Neural progenitor cell (in vitro differentiated cells): ENCODE results near the gene ETV6. TPM values are rescaled to one million over a fixed set of nuclear protein-coding genes. Genes with fewer than 3 reads are reported as not detected.

Source experiments
- DNase-seq: peaks from one replicate; pipeline ENCODE4 v3.0.0-alpha.2; 2016; ENCODE audit warnings: low spot score
- H2AFZ ChIP-seq: fragments of 200-600 bp; sonication (generic); replicated peaks from 2 replicates; pipeline ENCODE4 v1.6.1; 2016; ENCODE audit warnings: antibody characterized with exemption
- H3F3A ChIP-seq: fragments of 200-600 bp; sonication (generic); 2 replicates; pipeline ENCODE4 v1.6.1; 2016; ENCODE audit warnings: antibody characterized with exemption, low read depth
- H3K27ac ChIP-seq: fragments of 200-600 bp; sonication (generic); 2 replicates; pipeline ENCODE4 v1.5.1; 2016; ENCODE audit warnings: mild to moderate bottlenecking
- H3K27me3 ChIP-seq: fragments of 200-600 bp; sonication (generic); 2 replicates; pipeline ENCODE4 v1.6.1; 2016; ENCODE audit warnings: mild to moderate bottlenecking, moderate library complexity
- H3K36me3 ChIP-seq: fragments of 200-600 bp; sonication (generic); 2 replicates; pipeline ENCODE4 v1.5.1; 2016
- H3K4me1 ChIP-seq: fragments of 200-600 bp; sonication (generic); 2 replicates; pipeline ENCODE4 v1.6.1; 2016; ENCODE audit warnings: mixed run types
- H3K4me2 ChIP-seq: fragments of 200-600 bp; sonication (generic); 2 replicates; pipeline ENCODE4 v1.6.1; 2016
- H3K4me3 ChIP-seq: fragments of 200-600 bp; sonication (generic); 2 replicates; pipeline ENCODE4 v1.5.1; 2016
- H3K79me2 ChIP-seq: fragments of 200-600 bp; sonication (generic); 2 replicates; pipeline ENCODE4 v1.6.1; 2016; ENCODE audit warnings: low read depth
- H3K9ac ChIP-seq: fragments of 200-600 bp; sonication (generic); 2 replicates; pipeline ENCODE4 v1.6.1; 2016
- H3K9me3 ChIP-seq: fragments of 200-600 bp; sonication (generic); 2 replicates; pipeline ENCODE4 v1.5.1; 2016; ENCODE audit warnings: low read depth
- H4K20me1 ChIP-seq: fragments of 200-600 bp; sonication (generic); 2 replicates; pipeline ENCODE4 v1.6.1; 2016; ENCODE audit warnings: low read depth
- H3K27ac Mint-ChIP-seq: 3 replicates; pipeline ENCODE4 v1.8.0; 2021; ENCODE audit warnings: mixed read lengths
- H3K27me3 Mint-ChIP-seq: 2 replicates; pipeline ENCODE4 v1.8.0; 2022; ENCODE audit warnings: low read depth, mild to moderate bottlenecking, inconsistent platforms, moderate library complexity, mixed read lengths; ENCODE audit not compliant: insufficient read depth
- H3K36me3 Mint-ChIP-seq: 3 replicates; pipeline ENCODE4 v1.8.0; 2021; ENCODE audit warnings: mixed read lengths
- H3K4me1 Mint-ChIP-seq: 3 replicates; pipeline ENCODE4 v1.8.0; 2021; ENCODE audit warnings: mixed read lengths
- H3K4me3 Mint-ChIP-seq: 3 replicates; pipeline ENCODE4 v1.8.0; 2021; ENCODE audit warnings: mild to moderate bottlenecking, moderate library complexity, mixed read lengths
- H3K9me3 Mint-ChIP-seq: 3 replicates; pipeline ENCODE4 v1.8.0; 2020; ENCODE audit warnings: mixed read lengths
- EZH2 ChIP-seq: fragments of 200-600 bp; sonication (generic); IDR thresholded peaks from 2 replicates; pipeline ENCODE4 v1.6.1; 2017; ENCODE audit warnings: antibody characterized with exemption, mild to moderate bottlenecking, moderate library complexity
- EZH2phosphoT487 ChIP-seq: fragments of 200-600 bp; sonication (generic); IDR thresholded peaks from 2 replicates; pipeline ENCODE4 v1.6.1; 2017; ENCODE audit warnings: antibody characterized with exemption
- total RNA-seq: library from RNA; depleted of rRNA; stranded (reverse); fragments of >200 nt; gene quantifications from 2 replicates; pipeline ENCODE4 v1.2.3, GENCODE V29; 2015; ENCODE audit warnings: low replicate concordance
- TF ChIP-seq, protein P1 (sequence below): fragments of 200-600 bp; sonication (generic); IDR thresholded peaks from 2 replicates; pipeline ENCODE4 v1.5.1; 2017; ENCODE audit warnings: antibody characterized with exemption, mild to moderate bottlenecking

The ETV6 gene
- total RNA-seq, 1 donor from 2014 or later: 6.2 TPM

DNA sequence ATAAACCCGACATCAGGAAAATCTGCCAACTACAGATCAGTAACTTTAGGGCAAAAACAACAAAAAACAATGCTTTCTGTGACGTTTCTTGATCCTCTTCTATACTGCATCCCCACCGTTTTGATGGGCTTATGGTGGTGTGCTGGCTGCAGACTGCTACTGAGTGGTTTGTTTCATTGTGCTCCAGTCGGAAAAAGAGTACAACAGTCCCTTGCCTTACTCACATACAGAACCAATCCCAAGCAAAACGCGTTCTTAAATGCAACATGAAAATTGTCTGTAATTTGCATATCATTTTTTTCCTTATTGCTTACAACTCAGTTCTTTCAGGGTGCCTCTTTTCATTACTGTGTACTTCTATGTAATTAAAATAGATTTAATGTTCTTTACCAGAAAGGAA is 2.3 kb downstream of the ETV6 start:
- Histone ChIP-seq H3K9ac (no peak overlapping the region), H3K4me2 (peak overlapping the region; percentile 96), H3F3A (peaks cover 41% of the 10 kb centered on the region), H2AFZ (no peak overlapping the region), H3K36me3 (no peaks in the 10 kb centered on the region), H3K27ac (no peak overlapping the region), H3K27me3 (no peaks in the 10 kb centered on the region), H3K79me2 (peaks cover 44% of the 10 kb centered on the region), H4K20me1 (peaks cover 12% of the 10 kb centered on the region), H3K4me3 (peak overlapping the region; percentile 81), H3K4me1 (peaks cover 31% of the 10 kb centered on the region), H3K9me3 (no peaks in the 10 kb centered on the region)
- H3K4me1 Mint-ChIP-seq: peaks cover 29% of the 10 kb centered on the region
- peak overlapping the region; percentile 98 for H3K4me3 Mint-ChIP-seq
- H3K27ac Mint-ChIP-seq: peak overlapping the region; percentile 90
- no peak for TF ChIP-seq EZH2phosphoT487
- TF ChIP-seq, protein P1, sequence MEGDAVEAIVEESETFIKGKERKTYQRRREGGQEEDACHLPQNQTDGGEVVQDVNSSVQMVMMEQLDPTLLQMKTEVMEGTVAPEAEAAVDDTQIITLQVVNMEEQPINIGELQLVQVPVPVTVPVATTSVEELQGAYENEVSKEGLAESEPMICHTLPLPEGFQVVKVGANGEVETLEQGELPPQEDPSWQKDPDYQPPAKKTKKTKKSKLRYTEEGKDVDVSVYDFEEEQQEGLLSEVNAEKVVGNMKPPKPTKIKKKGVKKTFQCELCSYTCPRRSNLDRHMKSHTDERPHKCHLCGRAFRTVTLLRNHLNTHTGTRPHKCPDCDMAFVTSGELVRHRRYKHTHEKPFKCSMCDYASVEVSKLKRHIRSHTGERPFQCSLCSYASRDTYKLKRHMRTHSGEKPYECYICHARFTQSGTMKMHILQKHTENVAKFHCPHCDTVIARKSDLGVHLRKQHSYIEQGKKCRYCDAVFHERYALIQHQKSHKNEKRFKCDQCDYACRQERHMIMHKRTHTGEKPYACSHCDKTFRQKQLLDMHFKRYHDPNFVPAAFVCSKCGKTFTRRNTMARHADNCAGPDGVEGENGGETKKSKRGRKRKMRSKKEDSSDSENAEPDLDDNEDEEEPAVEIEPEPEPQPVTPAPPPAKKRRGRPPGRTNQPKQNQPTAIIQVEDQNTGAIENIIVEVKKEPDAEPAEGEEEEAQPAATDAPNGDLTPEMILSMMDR: no peak
- TF ChIP-seq EZH2: no peak
- peaks cover 4% of the 10 kb centered on the region for H3K27me3 Mint-ChIP-seq
- peaks cover 3% of the 10 kb centered on the region for H3K9me3 Mint-ChIP-seq
- H3K36me3 Mint-ChIP-seq: peaks cover 4% of the 10 kb centered on the region
- no peak for DNase-seq

DNA sequence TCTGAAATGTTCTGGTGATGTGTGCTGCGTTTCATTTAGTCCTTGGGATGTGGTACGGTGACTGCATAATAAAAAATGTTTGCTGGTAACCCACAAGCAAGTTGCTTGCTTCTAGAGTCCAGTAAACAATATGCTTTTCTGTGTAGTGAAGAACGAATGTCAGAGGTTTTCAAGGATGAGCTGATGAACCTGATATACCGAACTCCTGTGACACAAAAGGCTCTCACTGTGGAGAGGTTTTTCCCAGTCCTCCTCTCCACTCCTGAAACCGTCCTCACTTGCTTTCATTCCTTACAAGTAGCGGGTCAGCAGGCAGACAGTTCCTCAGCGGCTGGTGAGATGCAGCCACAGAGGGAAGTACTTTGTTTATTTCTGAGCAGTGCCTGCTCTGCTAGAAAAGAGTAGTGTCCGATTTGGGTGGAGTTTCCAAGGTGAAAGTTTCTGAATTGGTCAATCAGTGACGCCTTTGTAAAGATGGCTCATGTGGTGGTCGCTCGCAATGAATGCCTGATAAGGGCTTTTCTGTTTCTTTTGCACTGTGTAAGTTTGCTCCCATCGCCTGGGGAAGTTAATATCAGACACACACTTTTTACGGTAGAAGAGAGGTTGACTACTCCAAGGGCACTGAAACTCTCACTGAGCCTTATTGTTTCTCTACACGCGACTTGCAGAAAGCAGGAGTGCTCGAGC is 3.0 kb downstream of the ETV6 start:
- Histone ChIP-seq H3K9me3 (no peaks in the 10 kb centered on the region), H3K4me2 (peak overlapping the region; percentile 96), H3K9ac (no peak overlapping the region), H3K79me2 (peaks cover 48% of the 10 kb centered on the region), H4K20me1 (peaks cover 13% of the 10 kb centered on the region), H2AFZ (no peak overlapping the region), H3K36me3 (no peaks in the 10 kb centered on the region), H3K4me3 (peak overlapping the region; percentile 81), H3K27ac (no peak overlapping the region), H3K4me1 (peaks cover 31% of the 10 kb centered on the region), H3F3A (peaks cover 41% of the 10 kb centered on the region), H3K27me3 (no peaks in the 10 kb centered on the region)
- peaks cover 6% of the 10 kb centered on the region for H3K36me3 Mint-ChIP-seq
- H3K4me1 Mint-ChIP-seq: peaks cover 36% of the 10 kb centered on the region
- H3K27ac Mint-ChIP-seq: peak overlapping the region; percentile 90
- no peak for TF ChIP-seq EZH2
- TF ChIP-seq, protein P1: no peak
- TF ChIP-seq EZH2phosphoT487: no peak
- H3K9me3 Mint-ChIP-seq: no peaks in the 10 kb centered on the region
- H3K4me3 Mint-ChIP-seq: peak overlapping the region; percentile 98
- DNase-seq: peak; percentile 18
- peaks cover 4% of the 10 kb centered on the region for H3K27me3 Mint-ChIP-seq

DNA sequence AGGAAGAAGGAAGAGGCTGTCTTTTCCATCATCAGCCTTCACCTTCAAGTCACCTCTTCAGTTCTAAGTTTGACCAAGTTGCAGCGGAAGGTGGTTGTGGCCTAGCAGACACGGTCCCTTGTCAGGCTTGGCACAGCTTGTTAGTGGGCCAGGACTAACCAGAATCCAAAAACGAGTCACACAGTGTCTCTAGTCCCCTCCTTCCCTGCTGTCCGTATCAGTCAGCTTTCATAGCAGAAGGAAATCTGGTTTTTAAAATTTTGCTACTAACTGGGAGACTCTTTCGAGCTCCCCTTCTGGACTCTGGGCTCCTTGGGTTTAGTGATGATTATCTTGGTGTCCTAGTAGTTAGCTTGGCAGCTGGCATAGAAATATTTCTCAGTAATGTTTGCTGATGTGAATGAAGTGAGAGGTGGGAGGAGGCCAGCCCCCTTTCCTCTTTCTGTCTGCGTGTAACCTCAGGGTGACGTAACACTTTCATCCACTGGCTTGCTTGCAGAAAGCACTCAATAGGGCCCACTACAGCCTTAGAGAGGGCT is 3.8 kb downstream of the ETV6 start:
- no peak overlapping the region for H3K27ac ChIP-seq
- no peak overlapping the region for H3K4me2 ChIP-seq
- no peaks in the 10 kb centered on the region for H3K36me3 ChIP-seq
- H3K27me3 ChIP-seq: no peaks in the 10 kb centered on the region
- no peaks in the 10 kb centered on the region for H3K9me3 Mint-ChIP-seq
- H3F3A ChIP-seq: peaks cover 38% of the 10 kb centered on the region
- peak overlapping the region; percentile 98 for H3K4me3 Mint-ChIP-seq
- peaks cover 30% of the 10 kb centered on the region for H3K4me1 ChIP-seq
- H3K9me3 ChIP-seq: no peaks in the 10 kb centered on the region
- H3K27me3 Mint-ChIP-seq: peaks cover 4% of the 10 kb centered on the region
- H3K4me3 ChIP-seq: no peak overlapping the region
- no peak for TF ChIP-seq EZH2
- TF ChIP-seq EZH2phosphoT487: no peak
- TF ChIP-seq, protein P1: no peak
- peak overlapping the region; percentile 82 for H3K27ac Mint-ChIP-seq
- peaks cover 6% of the 10 kb centered on the region for H3K36me3 Mint-ChIP-seq
- no peak overlapping the region for H3K9ac ChIP-seq
- H3K4me1 Mint-ChIP-seq: peaks cover 37% of the 10 kb centered on the region
- H3K79me2 ChIP-seq: peaks cover 48% of the 10 kb centered on the region
- no peak for DNase-seq
- H4K20me1 ChIP-seq: peaks cover 20% of the 10 kb centered on the region
- no peak overlapping the region for H2AFZ ChIP-seq
